H1 (cell line): ENCODE data around the gene RYK. TPM values are rescaled to one million over a fixed set of nuclear protein-coding genes. Genes with fewer than 3 reads are reported as not detected.

ENCODE experiments used
- CHD2 ChIP-seq: IDR thresholded peaks from 2 replicates; pipeline ENCODE4 v1.6.1; 2012; ENCODE audit warnings: low read length, improper control_type of control experiment
- CREB1 ChIP-seq: IDR thresholded peaks from 2 replicates; pipeline ENCODE4 v1.6.1; 2012; ENCODE audit warnings: inconsistent platforms
- NRF1 ChIP-seq: IDR thresholded peaks from 2 replicates; pipeline ENCODE4 v1.6.1; 2011; ENCODE audit warnings: mild to moderate bottlenecking, low read depth, low read length, improper control_type of control experiment
- RAD21 ChIP-seq, 2 experiments: IDR thresholded peaks in 1 of 2; conservative IDR thresholded peaks in 1 of 2; 2 replicates each; pipeline ENCODE4 v1.6.1; 2011; ENCODE audit warnings: low read depth in 2 of 2, low read length in 2 of 2, improper control_type of control experiment in 1 of 2, inconsistent platforms in 1 of 2, mild to moderate bottlenecking in 1 of 2, moderate library complexity in 1 of 2
- YY1 ChIP-seq: IDR thresholded peaks from 2 replicates; pipeline ENCODE4 v1.6.1; 2011; ENCODE audit warnings: low read depth, mild to moderate bottlenecking, low read length
- polyA plus RNA-seq, 7 experiments: library from polyadenylated mRNA; depleted of rRNA in 3 of 7; stranded (reverse) in 5 of 7; unstranded in 2 of 7; fragments of >200 nt in 5 of 7; fragments of 200-250 nt in 2 of 7; gene quantifications; 1 replicate in 5 of 7; 2 replicates in 1 of 7; 4 replicates in 1 of 7; pipeline versions ENCODE4 v1.2.1 to v1.2.3, GENCODE V29; 2011 to 2013; ENCODE audit warnings: missing spikeins in 2 of 7, mixed read lengths in 2 of 7
- total RNA-seq: library from RNA; stranded (reverse); fragmentation: NEBNext Ultra II Directional; extraction: Animal tissue kit (Norgen Biotek cat#: 25700); gene quantifications from 2 replicates; pipeline ENCODE4 v1.2.1, GENCODE V29; 2021

Gene RYK
- total and polyA plus RNA-seq, 2 of the 8 experiments (the other 6 are each of a cell fraction or from before 2014, with no cell fraction given): 30.5 to 63.8 TPM

DNA sequence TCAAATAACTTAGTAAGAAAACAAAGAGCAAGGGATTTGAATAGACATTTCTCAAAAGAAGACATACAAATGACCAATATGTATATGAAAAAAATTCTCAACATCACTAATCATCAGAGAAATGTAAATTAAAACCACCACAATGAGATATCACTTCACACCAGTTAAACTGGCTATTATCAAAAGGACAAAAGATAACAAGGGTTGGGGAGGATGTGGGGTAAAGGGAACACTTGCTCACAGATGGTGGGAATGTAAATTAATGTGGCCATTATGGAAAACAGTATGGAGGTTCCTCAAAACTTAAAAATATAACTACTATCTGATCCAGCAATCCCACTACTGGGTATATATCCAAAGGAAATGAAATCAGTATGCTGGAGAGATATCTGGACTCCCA, 46.0 kb upstream of the RYK start (continued):
- TF ChIP-seq NRF1 (no peak), YY1 (no peak), RAD21 (IDR thresholded peaks at IDR 0.05 in 1 of 2, conservative IDR thresholded peaks at IDR 0.05 in 1 of 2; ENCODE audit: low read depth in 2 of 2, low read length in 2 of 2) (no peak), CREB1 (no peak), CHD2 (no peak)
